Caco-2 (cell line): ENCODE results near the gene PNPLA7. TPM values are rescaled to one million over a fixed set of nuclear protein-coding genes. Genes with fewer than 3 reads are reported as not detected.

Source experiments
- BruUV-seq: library from RNA; stranded (reverse); fragments of 400-500 nt; replicated peaks from 2 replicates; lab custom pipeline; 2021; lab: Mats Ljungman, UMichigan
- CTCF ChIA-PET: fragments of 300-600 bp; sonication (Branson Sonifier 250); formaldehyde crosslinking; loops from one replicate; lab custom pipeline; 2022; ENCODE audit warnings: antibody characterized with exemption; lab: Charles Lee
- POLR2A ChIA-PET: fragments of 300-600 bp; sonication (Branson Sonifier 250); formaldehyde crosslinking; loops from one replicate; lab custom pipeline; 2022; ENCODE audit warnings: antibody characterized with exemption; lab: Charles Lee
- DNase-seq, 2 experiments: peaks; one replicate each; pipeline versions ENCODE4 v3.0.0 to v3.0.0-alpha.2; 2020 to 2022
- H3K27me3 ChIP-seq: replicated peaks from 2 replicates; pipeline ENCODE4 v1.6.0; 2011; ENCODE audit warnings: low read length; ENCODE audit not compliant: control insufficient read depth, insufficient read depth
- H3K36me3 ChIP-seq: 2 replicates; pipeline ENCODE4 v1.5.1; 2011; ENCODE audit warnings: low read length; ENCODE audit not compliant: control insufficient read depth, insufficient read depth
- H3K4me1 ChIP-seq: fragments of 250-450 bp; sonication (Bioruptor Pico); 2 replicates; pipeline ENCODE4 v1.5.1; 2020; ENCODE audit warnings: mild to moderate bottlenecking
- H3K4me3 ChIP-seq: 2 replicates; pipeline ENCODE4 v1.5.1; 2011; ENCODE audit warnings: low read depth, mild to moderate bottlenecking, control low read depth, low read length
- H3K9me3 ChIP-seq: fragments of 250-450 bp; sonication (Bioruptor Pico); 2 replicates; pipeline ENCODE4 v1.5.1; 2020; ENCODE audit warnings: mild to moderate bottlenecking, moderate library complexity
- H3K27ac Mint-ChIP-seq: one replicate; pipeline ENCODE4 v1.8.0; 2022; ENCODE audit warnings: mixed read lengths; ENCODE audit not compliant: unreplicated experiment
- H3K27me3 Mint-ChIP-seq: one replicate; pipeline ENCODE4 v1.8.0; 2022; ENCODE audit warnings: mixed read lengths; ENCODE audit not compliant: insufficient read depth, unreplicated experiment
- H3K36me3 Mint-ChIP-seq: one replicate; pipeline ENCODE4 v1.8.0; 2022; ENCODE audit warnings: mild to moderate bottlenecking, mixed read lengths; ENCODE audit not compliant: insufficient read depth, unreplicated experiment
- H3K4me1 Mint-ChIP-seq: one replicate; pipeline ENCODE4 v1.8.0; 2022; ENCODE audit warnings: low read depth, mixed read lengths; ENCODE audit not compliant: unreplicated experiment
- H3K4me3 Mint-ChIP-seq: one replicate; pipeline ENCODE4 v1.8.0; 2022; ENCODE audit warnings: mild to moderate bottlenecking, moderate library complexity, mixed read lengths; ENCODE audit not compliant: unreplicated experiment
- H3K9me3 Mint-ChIP-seq: one replicate; pipeline ENCODE4 v1.8.0; 2022; ENCODE audit warnings: mixed read lengths; ENCODE audit not compliant: unreplicated experiment
- CTCF ChIP-seq, 2 experiments: fragments of 200-600 bp in 1 of 2; IDR thresholded peaks; 1 replicate in 1 of 2; 2 replicates in 1 of 2; pipeline versions ENCODE4 v1.5.1 to v1.8.0; 2011 to 2022; ENCODE audit warnings: antibody characterized with exemption in 1 of 2, control low read depth in 1 of 2, inconsistent platforms in 1 of 2, low read depth in 1 of 2, low read length in 1 of 2, mild to moderate bottlenecking in 1 of 2, moderate library complexity in 1 of 2; ENCODE audit not compliant: insufficient read depth in 1 of 2, severe bottlenecking in 1 of 2, unreplicated experiment in 1 of 2
- intact Hi-C: fragments of 100-400 bp; cut with micrococcal nuclease; formaldehyde crosslinking; loops from one replicate; pipeline ENCODE4 v1.10.0; 2022; ENCODE audit not compliant: unreplicated experiment
- total RNA-seq: library from RNA; stranded (reverse); gene quantifications from 2 replicates; pipeline ENCODE4 v1.2.3, GENCODE V29; 2022

The PNPLA7 gene
- total RNA-seq, 1 experiment from 2014 or later: 1.8 TPM

GRCh38 chr9:137449931-137450538, 100.2 kb downstream of the PNPLA7 start:
- ChIA-PET POLR2A (no interaction called here), CTCF (no interaction called here)
- H3K9me3 ChIP-seq: no peaks in the 10 kb centered on the region; the same call in 1 of the 2 replicates
- peaks cover 6% of the 10 kb centered on the region for H3K36me3 ChIP-seq
- H3K9me3 Mint-ChIP-seq: no peaks in the 10 kb centered on the region
- peaks cover 49% of the 10 kb centered on the region for H3K36me3 Mint-ChIP-seq
- no peak for DNase-seq
- peaks cover 14% of the 10 kb centered on the region for H3K4me1 Mint-ChIP-seq
- H3K27me3 ChIP-seq: no peaks in the 10 kb centered on the region
- H3K27me3 Mint-ChIP-seq: no peaks in the 10 kb centered on the region
- no TSS peak for BruUV-seq
- TF ChIP-seq CTCF (IDR thresholded peaks at IDR 0.05; ENCODE audit: insufficient read depth in 1 of 2, low read depth in 1 of 2, low read length in 1 of 2, severe bottlenecking in 1 of 2, unreplicated experiment in 1 of 2): no peak
- H3K27ac Mint-ChIP-seq: no peak overlapping the region
- no peak overlapping the region for H3K4me3 Mint-ChIP-seq
- H3K4me3 ChIP-seq: no peak overlapping the region
- H3K4me1 ChIP-seq: peaks cover 15% of the 10 kb centered on the region
- intact Hi-C loops: loop anchor here (10.0 kb wide), 1 partner anchor 145 kb away; the partner anchor contains the start of gene ZMYND19

- H3K36me3 ChIP-seq: peaks cover 3% of the 10 kb centered on the region; the same call in 1 of the 2 replicates
These were observed 100.9 kb downstream of the PNPLA7 start for GRCh38 chr9:137449081-137449844.

More at GRCh38 chr9:137449081-137449844, 100.9 kb downstream of the PNPLA7 start:
- ChIA-PET CTCF (no interaction called here), POLR2A (no interaction called here)
- Histone ChIP-seq H3K9me3 (no peaks in the 10 kb centered on the region; the same call in 1 of the 2 replicates), H3K27me3 (no peaks in the 10 kb centered on the region), H3K4me3 (no peak overlapping the region), H3K4me1 (peaks cover 10% of the 10 kb centered on the region)
- Mint-ChIP-seq H3K27ac (no peak overlapping the region), H3K27me3 (no peaks in the 10 kb centered on the region), H3K4me1 (peaks cover 14% of the 10 kb centered on the region), H3K36me3 (peaks cover 41% of the 10 kb centered on the region), H3K9me3 (no peaks in the 10 kb centered on the region), H3K4me3 (no peak overlapping the region)
- no TSS peak for BruUV-seq
- intact Hi-C loops: loop anchor here (10.0 kb wide), 1 partner anchor 146 kb away; the partner anchor contains the start of gene ZMYND19
- DNase-seq: no peak
- no peak for TF ChIP-seq CTCF (IDR thresholded peaks at IDR 0.05; ENCODE audit: insufficient read depth in 1 of 2, low read depth in 1 of 2, low read length in 1 of 2, severe bottlenecking in 1 of 2, unreplicated experiment in 1 of 2)
